IPS-20b (cell line): ENCODE results near the gene SH3RF1.

Experiments used
- H3K27ac ChIP-seq: one replicate; pipeline ENCODE4 v1.5.1; 2013; ENCODE audit warnings: low read length
- H3K27me3 ChIP-seq: 2 replicates; pipeline ENCODE4 v1.6.1; 2013; ENCODE audit warnings: mild to moderate bottlenecking, low read length, inconsistent platforms; ENCODE audit not compliant: insufficient read depth
- H3K36me3 ChIP-seq: 2 replicates; pipeline ENCODE4 v1.6.1; 2013; ENCODE audit warnings: low read depth, mild to moderate bottlenecking, inconsistent platforms, low read length, moderate library complexity; ENCODE audit not compliant: insufficient read depth
- H3K4me1 ChIP-seq: 2 replicates; pipeline ENCODE4 v1.6.1; 2013; ENCODE audit warnings: mild to moderate bottlenecking, control low read depth, inconsistent platforms, low read length, moderate library complexity; ENCODE audit not compliant: insufficient read depth
- H3K4me3 ChIP-seq: 2 replicates; pipeline ENCODE4 v1.5.1; 2013; ENCODE audit warnings: mild to moderate bottlenecking, low read length, inconsistent platforms
- H3K9ac ChIP-seq: 2 replicates; pipeline ENCODE4 v1.6.1; 2013; ENCODE audit warnings: low read depth, mild to moderate bottlenecking, inconsistent platforms, low read length, moderate library complexity
- H3K9me3 ChIP-seq: 2 replicates; pipeline ENCODE4 v1.6.1; 2013; ENCODE audit warnings: mild to moderate bottlenecking, low read depth, low read length, inconsistent platforms; ENCODE audit not compliant: insufficient read depth

SH3RF1 gene

DNA sequence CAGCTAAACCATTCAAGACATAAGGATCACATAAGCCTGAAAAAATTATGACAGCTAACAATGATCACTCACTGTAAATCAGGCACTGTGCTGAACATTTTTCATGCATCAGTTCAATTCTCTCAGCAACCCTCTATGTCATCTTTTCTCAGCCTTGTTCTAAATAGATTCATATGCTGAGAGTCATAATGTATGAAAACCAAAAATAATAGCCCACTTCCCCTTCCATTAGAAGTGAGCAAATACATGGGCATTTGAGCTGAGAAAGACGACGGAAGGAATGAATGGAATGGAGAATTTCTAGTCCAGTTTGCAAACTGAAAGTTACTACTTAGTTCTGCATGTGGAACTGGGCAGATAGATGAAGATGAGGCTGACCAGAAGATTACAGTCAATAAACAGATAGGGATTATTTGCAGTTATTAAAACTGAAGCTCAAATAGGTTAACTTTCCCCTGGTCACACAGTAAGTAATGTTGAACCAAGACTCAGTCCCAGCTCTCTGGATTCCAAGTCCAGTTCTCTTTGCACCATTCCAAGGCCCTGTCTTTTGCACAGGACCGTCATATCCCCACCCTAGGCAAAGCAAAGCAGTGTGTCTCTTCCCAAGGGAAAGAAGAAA is 1.6 kb upstream of the SH3RF1 start:
- peaks cover 13% of the 10 kb centered on the region for H3K27me3 ChIP-seq
- no peaks in the 10 kb centered on the region for H3K36me3 ChIP-seq
- H3K9ac ChIP-seq, result no peak overlapping the region
- H3K27ac ChIP-seq, result no peak overlapping the region
- peak overlapping the region; percentile 91; the same call in 1 of the 2 replicates for H3K4me3 ChIP-seq
- no peaks in the 10 kb centered on the region for H3K9me3 ChIP-seq
- H3K4me1 ChIP-seq, result peaks cover 32% of the 10 kb centered on the region

DNA sequence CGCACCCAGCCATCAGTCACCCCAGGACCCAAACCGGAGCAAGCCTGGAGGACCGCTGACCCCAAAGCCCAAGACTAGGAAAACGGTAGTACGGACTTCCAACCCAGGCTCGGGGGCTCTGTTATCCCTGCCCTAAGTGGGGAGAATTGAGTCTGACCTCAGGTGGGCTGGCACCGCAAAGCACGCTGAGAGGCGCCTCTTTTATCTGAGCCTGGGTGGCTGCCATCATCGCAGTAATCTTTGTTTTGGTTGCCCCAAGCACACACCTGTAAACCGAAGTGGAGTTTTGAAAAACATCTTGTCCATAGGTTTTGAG is 894 bp upstream of the SH3RF1 start:
- Histone ChIP-seq H3K4me3 (peak overlapping the region; percentile 91), H3K27me3 (peaks cover 13% of the 10 kb centered on the region), H3K27ac (no peak overlapping the region), H3K36me3 (no peaks in the 10 kb centered on the region), H3K9me3 (no peaks in the 10 kb centered on the region), H3K4me1 (peaks cover 39% of the 10 kb centered on the region), H3K9ac (peak overlapping the region; percentile 74; the same call in 1 of the 2 replicates)

GRCh38 chr4:169269916-169270809 is 593 bp downstream of the SH3RF1 start:
- H3K27ac ChIP-seq, result no peak overlapping the region
- peaks cover 43% of the 10 kb centered on the region for H3K4me1 ChIP-seq

DNA sequence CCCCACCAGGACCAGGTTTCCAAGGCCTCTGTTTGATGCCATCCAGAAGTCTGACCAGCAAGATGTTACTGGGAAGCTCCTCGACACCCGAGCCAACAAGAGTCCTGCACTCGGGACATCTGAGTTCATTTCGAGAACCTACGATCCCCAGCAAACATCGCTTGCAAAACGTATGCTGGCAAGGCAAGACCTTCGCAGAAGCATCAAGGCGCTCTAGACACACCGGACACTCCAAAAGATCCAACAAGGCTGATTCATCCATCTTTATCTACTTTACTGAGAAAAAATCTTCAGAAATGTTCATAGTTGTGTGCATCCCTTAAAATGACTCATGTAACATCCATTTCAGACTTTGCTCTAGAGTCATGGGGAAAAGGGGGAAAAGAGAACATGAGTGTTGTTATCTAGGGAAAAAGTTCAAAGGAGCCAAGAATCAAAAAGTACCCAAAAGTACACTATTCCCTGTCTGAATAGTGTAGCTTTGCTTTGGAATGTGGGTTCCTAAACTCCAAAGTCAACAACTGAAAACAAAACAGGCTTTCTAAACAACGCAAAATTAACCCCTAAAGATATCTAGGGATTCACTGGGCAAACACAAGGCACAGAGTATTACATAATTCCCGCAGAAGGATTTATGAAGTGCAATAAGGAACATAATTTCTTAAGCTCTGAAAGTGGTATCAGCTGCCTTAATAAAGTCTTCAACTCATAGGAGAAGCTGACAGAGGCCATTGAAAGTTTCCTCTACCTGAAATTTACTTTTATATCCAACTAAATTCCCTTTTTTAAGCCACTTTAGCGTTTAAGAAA is 1.6 kb downstream of the SH3RF1 start:
- H3K9ac ChIP-seq, result peak overlapping the region; percentile 92; the same call in 1 of the 2 replicates
- peaks cover 13% of the 10 kb centered on the region; the same call in 1 of the 2 replicates for H3K36me3 ChIP-seq
- peak overlapping the region; percentile 91 for H3K4me3 ChIP-seq
- H3K4me1 ChIP-seq, result peaks cover 41% of the 10 kb centered on the region
- peaks cover 13% of the 10 kb centered on the region for H3K27me3 ChIP-seq
- no peak overlapping the region for H3K27ac ChIP-seq
- H3K9me3 ChIP-seq, result no peaks in the 10 kb centered on the region

More at GRCh38 chr4:169269916-169270809, 593 bp downstream of the SH3RF1 start:
- Histone ChIP-seq H3K27me3 (peaks cover 13% of the 10 kb centered on the region), H3K9me3 (no peaks in the 10 kb centered on the region), H3K9ac (peak overlapping the region; percentile 92), H3K4me3 (peak overlapping the region; percentile 91), H3K36me3 (0 out of 2 replicates have a peak, but pooled peaks cover 3% of the 10 kb centered on the region)

GRCh38 chr4:169267070-169267469 is 3.7 kb downstream of the SH3RF1 start:
- Histone ChIP-seq H3K36me3 (peaks cover 24% of the 10 kb centered on the region), H3K27ac (peak overlapping the region; percentile 27), H3K9ac (peak overlapping the region; percentile 27; the same call in 1 of the 2 replicates), H3K9me3 (no peaks in the 10 kb centered on the region), H3K27me3 (peaks cover 5% of the 10 kb centered on the region; the same call in 1 of the 2 replicates), H3K4me1 (peaks cover 34% of the 10 kb centered on the region), H3K4me3 (peak overlapping the region; percentile 50)

GRCh38 chr4:169266661-169267060 is 4.1 kb downstream of the SH3RF1 start:
- Histone ChIP-seq H3K27me3 (peaks cover 1% of the 10 kb centered on the region; the same call in 1 of the 2 replicates), H3K36me3 (peaks cover 24% of the 10 kb centered on the region), H3K9me3 (no peaks in the 10 kb centered on the region), H3K4me3 (peak overlapping the region; percentile 50; the same call in 1 of the 2 replicates), H3K4me1 (peaks cover 32% of the 10 kb centered on the region), H3K9ac (peak overlapping the region; percentile 27; the same call in 1 of the 2 replicates), H3K27ac (peak overlapping the region; percentile 27)

- Histone ChIP-seq H3K9me3 (no peaks in the 10 kb centered on the region), H3K4me3 (0 out of 2 replicates have a peak overlapping the region, but pooled peaks have one; percentile 13), H3K36me3 (peaks cover 24% of the 10 kb centered on the region), H3K27ac (no peak overlapping the region), H3K9ac (no peak overlapping the region; the same call in 1 of the 2 replicates), H3K27me3 (no peaks in the 10 kb centered on the region), H3K4me1 (peaks cover 35% of the 10 kb centered on the region)
Observed at GRCh38 chr4:169266081-169266480, 4.7 kb downstream of the SH3RF1 start.

GRCh38 chr4:169263791-169264392 is 6.9 kb downstream of the SH3RF1 start:
- peaks cover 24% of the 10 kb centered on the region for H3K36me3 ChIP-seq
- H3K27ac ChIP-seq, result no peak overlapping the region

GRCh38 chr4:169260217-169260866 is 10.4 kb downstream of the SH3RF1 start:
- Histone ChIP-seq H3K9ac (no peak overlapping the region), H3K27ac (no peak overlapping the region), H3K36me3 (peaks cover 20% of the 10 kb centered on the region), H3K27me3 (no peaks in the 10 kb centered on the region), H3K9me3 (no peaks in the 10 kb centered on the region), H3K4me3 (no peak overlapping the region), H3K4me1 (peaks cover 8% of the 10 kb centered on the region)

More at GRCh38 chr4:169263791-169264392, 6.9 kb downstream of the SH3RF1 start:
- Histone ChIP-seq H3K4me1 (peaks cover 33% of the 10 kb centered on the region), H3K9ac (no peak overlapping the region), H3K27me3 (no peaks in the 10 kb centered on the region), H3K4me3 (no peak overlapping the region), H3K9me3 (no peaks in the 10 kb centered on the region)

DNA sequence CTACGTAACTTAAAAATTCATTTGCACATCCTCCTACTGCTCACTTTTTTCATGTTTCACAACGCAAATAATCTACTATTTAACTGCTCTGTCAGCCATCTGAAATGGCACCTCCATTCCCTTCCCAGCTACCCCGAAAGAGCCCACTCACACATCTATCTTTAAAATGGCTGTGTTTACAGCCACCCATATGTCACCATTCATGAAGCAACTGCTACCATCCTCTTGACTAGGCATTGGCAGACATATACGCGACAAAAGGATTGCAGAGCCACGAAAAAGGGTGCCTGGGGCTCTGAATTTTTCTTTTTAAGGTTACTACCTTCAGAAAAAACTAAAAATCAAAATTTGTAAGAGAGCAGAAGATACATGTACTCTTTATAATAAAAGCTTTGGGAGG is 11.5 kb downstream of the SH3RF1 start:
- H3K27me3 ChIP-seq, result no peaks in the 10 kb centered on the region
- H3K4me1 ChIP-seq, result peaks cover 11% of the 10 kb centered on the region
- H3K9me3 ChIP-seq, result no peaks in the 10 kb centered on the region
- H3K9ac ChIP-seq, result no peak overlapping the region
- no peak overlapping the region for H3K4me3 ChIP-seq
- H3K36me3 ChIP-seq, result peaks cover 12% of the 10 kb centered on the region
- H3K27ac ChIP-seq, result no peak overlapping the region
